ENCODE data around the gene LGALS12.

The LGALS12 gene

GRCh38 chr11:63501236-63501635, 4.6 kb upstream of the LGALS12 start:
- no peak for DNase-seq (ENCODE audit: low spot score)
- TF ChIP-seq CTCF (IDR thresholded peaks at IDR 0.05; ENCODE audit: borderline replicate concordance, control extremely low read depth, extremely low read depth, insufficient read depth, missing control alignments): no peak
- in situ Hi-C loops (cut with MboI; ENCODE audit: low sequenced_read_pairs, unreplicated experiment): no loop called here

GRCh38 chr11:63502252-63502820, 3.5 kb upstream of the LGALS12 start:
- no peak for TF ChIP-seq CTCF (IDR thresholded peaks at IDR 0.05; ENCODE audit: borderline replicate concordance, control extremely low read depth, extremely low read depth, insufficient read depth, missing control alignments)
- no peak for DNase-seq (ENCODE audit: low spot score)
- in situ Hi-C loops (cut with MboI; ENCODE audit: low sequenced_read_pairs, unreplicated experiment): no loop called here

GRCh38 chr11:63503492-63503891, 2.4 kb upstream of the LGALS12 start:
- in situ Hi-C loops (cut with MboI; ENCODE audit: low sequenced_read_pairs, unreplicated experiment): no loop called here
- DNase-seq (ENCODE audit: low spot score): no peak
- TF ChIP-seq CTCF (IDR thresholded peaks at IDR 0.05; ENCODE audit: borderline replicate concordance, control extremely low read depth, extremely low read depth, insufficient read depth, missing control alignments): no peak

- DNase-seq (ENCODE audit: low spot score): no peak
- in situ Hi-C loops (cut with MboI; ENCODE audit: low sequenced_read_pairs, unreplicated experiment): no loop called here
- no peak for TF ChIP-seq CTCF (IDR thresholded peaks at IDR 0.05; ENCODE audit: borderline replicate concordance, control extremely low read depth, extremely low read depth, insufficient read depth, missing control alignments)
Measured at GRCh38 chr11:63504054-63504453, 1.8 kb upstream of the LGALS12 start.

GRCh38 chr11:63504933-63505586, 824 bp upstream of the LGALS12 start:
- DNase-seq (ENCODE audit: low spot score): no peak
- in situ Hi-C loops (cut with MboI; ENCODE audit: low sequenced_read_pairs, unreplicated experiment): no loop called here
- no peak for TF ChIP-seq CTCF (IDR thresholded peaks at IDR 0.05; ENCODE audit: borderline replicate concordance, control extremely low read depth, extremely low read depth, insufficient read depth, missing control alignments)

- TF ChIP-seq CTCF (IDR thresholded peaks at IDR 0.05; ENCODE audit: borderline replicate concordance, control extremely low read depth, extremely low read depth, insufficient read depth, missing control alignments): no peak
- no peak for DNase-seq (ENCODE audit: low spot score)
Measured at GRCh38 chr11:63506876-63507275, 992 bp downstream of the LGALS12 start.

More at GRCh38 chr11:63506876-63507275, 992 bp downstream of the LGALS12 start:
- in situ Hi-C loops (cut with MboI; ENCODE audit: low sequenced_read_pairs, unreplicated experiment): no loop called here

Data from GM13976 (cell line).